Measurements from ENCODE around the gene PKM.

DNA sequence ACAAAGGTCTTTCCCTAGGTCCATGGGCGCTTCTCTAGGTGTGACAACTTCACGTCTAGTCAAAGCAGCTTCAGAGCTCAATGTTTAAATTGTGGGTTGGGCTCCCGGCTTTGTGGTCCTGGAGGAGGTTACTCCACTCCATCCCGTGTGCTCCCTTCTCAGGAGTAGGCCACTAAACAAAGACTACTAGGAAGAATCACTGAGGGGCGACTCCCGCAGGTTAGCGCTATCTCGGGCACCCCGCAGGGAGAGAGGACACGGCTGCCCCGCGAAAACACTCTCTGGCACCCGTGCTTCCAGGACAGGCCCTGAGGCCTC, 40.9 kb upstream of the PKM start:
- no peak for TF ChIP-seq POLR2A (IDR thresholded peaks at IDR 0.05)
- TF ChIP-seq, protein P1, sequence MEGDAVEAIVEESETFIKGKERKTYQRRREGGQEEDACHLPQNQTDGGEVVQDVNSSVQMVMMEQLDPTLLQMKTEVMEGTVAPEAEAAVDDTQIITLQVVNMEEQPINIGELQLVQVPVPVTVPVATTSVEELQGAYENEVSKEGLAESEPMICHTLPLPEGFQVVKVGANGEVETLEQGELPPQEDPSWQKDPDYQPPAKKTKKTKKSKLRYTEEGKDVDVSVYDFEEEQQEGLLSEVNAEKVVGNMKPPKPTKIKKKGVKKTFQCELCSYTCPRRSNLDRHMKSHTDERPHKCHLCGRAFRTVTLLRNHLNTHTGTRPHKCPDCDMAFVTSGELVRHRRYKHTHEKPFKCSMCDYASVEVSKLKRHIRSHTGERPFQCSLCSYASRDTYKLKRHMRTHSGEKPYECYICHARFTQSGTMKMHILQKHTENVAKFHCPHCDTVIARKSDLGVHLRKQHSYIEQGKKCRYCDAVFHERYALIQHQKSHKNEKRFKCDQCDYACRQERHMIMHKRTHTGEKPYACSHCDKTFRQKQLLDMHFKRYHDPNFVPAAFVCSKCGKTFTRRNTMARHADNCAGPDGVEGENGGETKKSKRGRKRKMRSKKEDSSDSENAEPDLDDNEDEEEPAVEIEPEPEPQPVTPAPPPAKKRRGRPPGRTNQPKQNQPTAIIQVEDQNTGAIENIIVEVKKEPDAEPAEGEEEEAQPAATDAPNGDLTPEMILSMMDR (IDR thresholded peaks at IDR 0.05): no peak
- TF ChIP-seq EP300 (IDR thresholded peaks at IDR 0.05): no peak

Data from tibial nerve (tissue), 4 donors.